NCI-H2171 treated with DMSO at 0.1 percent for 48 hours (cell line): Measurements from ENCODE around the gene NRG4.
"Not testable (repeated sequence)": the region's sequence is repeated elsewhere in the genome, so short reads cannot be mapped to it uniquely, and the experiment has no call there.

Experiments used
- DNase-seq: peaks from one replicate; lab custom pipeline; 2025; lab: John Stamatoyannopoulos, UW

The NRG4 gene

DNA sequence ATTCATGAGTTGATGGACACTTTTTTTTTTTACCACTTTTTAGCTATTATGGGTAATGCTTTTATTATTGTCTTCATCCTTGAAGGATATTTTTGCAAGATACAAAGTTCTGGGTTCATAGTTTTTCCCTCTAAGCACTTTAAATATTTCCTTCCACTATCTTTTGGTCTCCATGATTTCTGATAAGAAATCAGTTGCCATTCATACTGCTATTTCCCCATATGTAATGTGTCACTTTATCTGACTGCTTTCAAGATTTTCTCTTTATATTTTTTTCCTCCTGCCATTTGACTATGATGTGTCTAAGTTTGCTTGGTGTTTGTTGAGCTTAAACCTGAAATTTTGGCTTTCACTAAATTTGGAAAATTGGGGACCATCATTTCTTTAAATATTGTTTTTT, 19.3 kb downstream of the NRG4 start:
- DNase-seq = no peak

DNA sequence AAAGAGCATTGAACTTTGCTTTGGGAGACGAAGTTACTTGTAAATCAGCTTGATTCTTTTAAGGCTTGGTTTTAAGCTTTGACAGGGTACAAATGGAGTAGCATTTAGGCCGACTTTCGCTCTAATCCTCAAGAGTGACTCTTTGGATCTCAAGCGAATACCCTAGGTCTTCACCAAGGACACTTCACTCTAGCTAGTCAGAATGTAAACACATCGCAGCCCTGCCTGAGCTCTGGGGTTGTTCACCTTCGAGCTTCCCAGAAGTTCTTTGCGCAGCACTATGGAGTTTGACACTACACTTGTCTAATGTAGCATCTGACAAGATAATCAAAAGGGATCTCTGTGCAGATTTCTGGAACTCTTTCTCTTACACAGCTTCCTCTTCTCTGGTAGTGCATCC, 22.3 kb downstream of the NRG4 start:
- no peak for DNase-seq

DNA sequence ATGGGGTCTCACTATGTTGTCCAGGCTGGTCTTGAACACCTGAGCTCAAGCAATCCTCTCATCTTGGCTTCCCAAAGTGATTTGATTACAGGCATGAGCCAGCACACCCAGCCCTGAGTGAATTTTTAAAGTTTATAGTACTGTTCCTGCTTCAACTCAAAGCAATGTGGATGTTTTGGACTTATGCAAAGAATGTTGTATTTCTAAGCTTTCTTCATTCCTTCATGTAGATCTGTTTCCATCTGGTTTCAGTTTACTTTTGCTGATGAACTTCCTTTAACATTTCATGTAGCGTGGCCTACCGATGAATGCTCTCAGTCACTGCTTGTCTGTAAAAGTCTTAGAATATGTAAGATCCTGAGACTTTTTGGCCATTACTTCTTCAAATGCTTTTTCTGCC, 23.2 kb downstream of the NRG4 start:
- DNase-seq = no peak

DNA sequence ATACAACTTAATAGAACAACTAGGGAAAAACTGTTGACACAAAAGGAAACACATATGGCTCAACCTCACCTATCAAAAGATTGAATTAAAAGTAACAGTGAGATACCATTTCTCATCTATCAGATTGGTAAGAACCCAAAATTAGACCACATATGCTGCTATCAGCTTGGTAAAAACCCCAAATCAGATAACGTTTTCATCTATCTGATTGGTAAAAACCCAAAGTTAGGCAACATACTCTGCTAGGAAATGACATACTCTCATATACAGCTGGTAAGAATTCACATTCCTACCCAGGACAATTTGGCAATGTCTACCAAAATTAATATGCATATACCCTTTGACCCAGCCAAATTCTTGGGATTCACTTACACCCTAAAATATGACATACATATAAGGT, 26.3 kb downstream of the NRG4 start:
- no peak for DNase-seq

DNA sequence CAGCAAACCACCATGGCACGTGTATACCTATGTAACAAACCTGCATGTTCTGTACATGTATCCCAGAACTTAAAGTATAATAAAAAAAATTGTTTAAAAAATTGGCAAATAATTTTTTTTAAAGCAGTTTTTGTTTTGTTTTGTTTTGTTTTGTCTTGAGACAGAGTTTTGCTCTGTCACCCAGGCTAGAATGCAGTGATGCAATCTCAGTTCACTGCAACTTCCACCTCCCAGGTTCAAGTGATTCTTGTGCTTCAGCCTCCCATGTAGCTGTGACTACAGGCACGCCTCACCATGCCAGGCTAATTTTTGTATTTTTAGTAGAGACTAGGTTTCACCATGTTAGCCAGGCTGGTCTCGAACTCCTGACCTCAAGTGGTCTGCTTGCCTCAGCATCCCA, 27.5 kb downstream of the NRG4 start:
- DNase-seq = not testable (repeated sequence)

DNA sequence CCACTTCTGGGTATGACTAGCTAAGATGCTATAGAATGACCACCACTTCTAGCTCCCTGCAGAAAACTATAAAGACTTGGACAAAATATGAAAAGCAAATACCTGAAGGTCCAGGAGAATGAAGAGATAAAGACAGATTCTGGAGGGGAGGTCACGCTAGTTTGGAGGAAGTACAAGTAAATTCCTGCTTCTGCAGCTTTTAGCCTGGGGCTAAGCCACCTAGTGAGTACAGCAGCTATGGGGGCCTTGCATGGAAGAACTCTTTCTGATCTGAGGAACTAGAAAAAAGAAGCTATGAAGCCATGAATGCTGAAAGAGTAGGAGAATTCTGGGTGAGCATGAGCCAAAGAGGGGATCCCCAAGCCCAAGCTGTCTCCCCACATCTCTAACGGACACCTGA, 29.8 kb downstream of the NRG4 start:
- no peak for DNase-seq

DNA sequence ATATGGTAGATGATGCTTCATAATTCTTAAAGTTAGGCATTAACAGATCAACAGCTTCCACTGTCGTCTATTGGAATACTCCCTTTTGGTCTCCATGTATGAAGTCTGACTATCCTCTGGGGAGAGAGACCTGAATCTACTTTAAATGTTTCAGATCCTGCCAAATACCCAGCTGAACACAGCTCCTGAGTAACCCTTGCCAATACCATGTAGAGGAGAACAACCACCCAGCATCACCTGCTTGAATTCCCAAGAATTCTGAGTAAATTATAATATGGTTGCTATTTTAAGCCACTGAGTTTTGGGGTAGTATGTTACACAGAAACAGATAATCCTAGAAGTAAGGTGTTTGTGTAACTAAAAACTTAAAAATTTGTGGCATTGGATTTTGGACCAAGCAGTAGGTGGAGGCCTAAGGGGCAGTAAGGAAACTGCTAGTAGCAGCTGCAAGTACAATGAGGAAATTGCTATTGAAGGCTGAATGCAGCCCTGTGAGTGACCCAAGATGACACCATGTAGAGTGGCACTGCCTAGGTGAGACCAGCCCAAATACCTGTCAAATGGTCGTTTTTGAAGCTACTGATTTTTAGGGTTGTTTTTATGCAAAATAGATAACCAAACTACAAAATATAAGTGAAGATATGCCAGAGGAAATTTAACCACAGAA, 30.9 kb downstream of the NRG4 start:
- no peak for DNase-seq

DNA sequence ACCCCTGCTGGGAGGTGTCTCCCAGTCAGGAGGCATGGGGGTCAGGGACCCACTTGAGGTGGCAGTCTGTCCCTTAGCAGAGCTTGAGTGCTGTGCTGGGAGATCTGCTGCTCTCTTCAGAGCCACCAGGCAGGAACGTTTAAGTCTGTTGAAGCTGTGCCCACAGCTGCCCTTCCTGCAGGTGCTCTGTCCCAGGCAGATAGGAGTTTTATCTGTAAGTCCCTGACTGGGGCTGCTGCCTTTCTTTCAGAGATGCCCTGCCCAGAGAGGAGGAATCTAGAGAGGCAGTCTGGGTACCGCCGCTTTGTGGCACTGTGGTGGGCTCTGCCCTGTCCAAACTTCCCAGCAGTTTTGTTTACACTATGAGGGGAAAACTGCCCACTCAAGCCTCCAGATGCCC, 35.5 kb downstream of the NRG4 start:
- DNase-seq = not testable (repeated sequence)

DNA sequence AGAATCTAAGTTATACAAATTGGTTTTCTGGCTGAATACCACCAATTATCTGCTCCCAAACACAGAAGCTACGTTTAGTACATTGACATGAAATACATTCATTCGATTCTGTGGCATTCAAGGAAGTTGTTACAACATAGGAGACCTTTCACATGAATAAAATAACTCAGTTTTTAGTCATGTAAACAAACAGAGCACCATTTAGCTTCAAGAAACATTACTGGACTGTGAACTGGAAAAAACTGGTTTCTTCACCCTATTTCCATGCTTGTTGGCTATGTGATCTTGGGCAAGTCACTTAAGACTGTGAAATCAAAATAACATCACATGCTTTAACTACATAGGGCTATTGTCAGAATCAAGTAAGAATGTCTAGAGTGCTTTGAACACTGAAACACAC, 46.2 kb downstream of the NRG4 start:
- no peak for DNase-seq

DNA sequence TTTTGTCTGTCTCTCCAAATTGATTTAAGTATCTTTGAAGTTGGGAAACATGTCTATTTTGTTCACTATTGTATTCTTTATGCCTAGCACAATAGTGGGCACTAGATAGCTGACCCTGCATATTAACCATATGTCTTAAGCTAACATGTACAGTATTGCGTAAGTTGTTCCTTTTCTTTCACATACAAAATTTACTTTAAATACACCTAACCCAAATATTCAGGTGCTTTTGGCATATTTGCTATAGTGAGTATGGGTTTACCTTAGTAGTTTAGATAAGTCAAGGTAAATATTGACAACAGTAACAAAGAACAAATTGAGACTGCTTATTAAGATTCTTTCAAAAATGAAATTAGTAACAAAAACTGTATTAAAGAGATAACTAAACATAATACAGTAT, 50.9 kb downstream of the NRG4 start:
- no peak for DNase-seq

DNA sequence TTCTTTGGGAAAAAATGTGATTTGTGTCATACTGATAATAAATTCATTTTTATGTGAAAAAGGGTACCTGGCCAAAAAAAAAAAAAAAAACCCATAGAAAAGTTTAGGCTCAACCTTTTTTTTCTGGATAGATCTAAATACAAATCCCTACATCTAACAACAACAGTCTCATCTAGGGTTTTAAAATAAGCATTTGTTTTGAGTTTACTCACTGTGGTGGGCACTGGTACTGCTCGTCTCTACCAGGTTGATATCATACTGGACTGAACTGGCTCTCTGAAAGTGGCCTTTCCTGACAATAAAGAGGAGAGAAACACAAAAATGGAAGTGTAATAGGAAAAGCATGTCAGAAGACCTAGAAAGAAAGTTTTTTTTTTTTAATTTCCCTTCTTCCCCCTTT, 56.5 kb downstream of the NRG4 start:
- DNase-seq = no peak

DNA sequence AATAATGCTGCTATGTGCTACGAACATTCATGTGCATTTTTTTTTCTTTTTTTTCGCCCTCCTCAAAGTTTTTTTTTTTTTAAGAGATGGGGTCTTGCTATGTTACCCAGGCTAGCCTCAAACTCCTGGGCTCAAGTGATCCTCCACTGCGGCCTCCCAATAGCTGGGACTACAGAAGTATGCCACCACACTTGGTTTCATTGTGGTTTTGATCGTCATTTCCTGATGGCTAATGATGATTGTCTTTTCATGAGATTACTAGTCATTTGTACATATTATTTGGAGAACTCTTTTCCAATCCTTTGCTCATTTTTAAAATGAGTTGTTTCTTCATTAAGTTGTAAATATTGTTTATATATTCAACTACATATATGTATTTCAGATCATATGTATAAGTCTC, 59.7 kb downstream of the NRG4 start:
- no peak for DNase-seq

DNA sequence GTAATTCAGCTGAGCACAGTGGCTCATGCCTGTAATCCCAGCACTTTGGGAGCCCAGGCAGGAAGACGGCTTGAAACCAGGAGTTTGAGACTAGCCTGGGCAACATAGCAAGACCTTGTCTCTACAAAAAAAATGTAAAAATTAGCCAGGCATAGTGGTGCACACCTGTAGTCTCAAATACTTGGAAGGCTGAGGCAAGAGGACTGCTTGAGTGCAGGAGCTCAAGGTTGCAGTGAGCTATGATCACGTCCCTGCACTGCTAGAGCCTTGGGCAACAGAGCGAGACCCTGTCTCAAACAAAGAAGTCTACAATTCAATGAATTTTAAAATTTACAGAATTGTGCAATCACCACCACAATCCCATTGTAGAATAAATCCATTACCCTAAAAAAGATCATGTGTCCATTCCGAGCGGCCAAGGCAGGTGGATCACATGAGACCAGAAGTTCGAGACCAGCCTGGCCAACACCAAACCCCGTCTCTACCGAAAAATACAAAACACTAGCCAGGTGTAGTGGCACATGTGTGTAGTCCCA, 63.4 kb downstream of the NRG4 start:
- no peak for DNase-seq

DNA sequence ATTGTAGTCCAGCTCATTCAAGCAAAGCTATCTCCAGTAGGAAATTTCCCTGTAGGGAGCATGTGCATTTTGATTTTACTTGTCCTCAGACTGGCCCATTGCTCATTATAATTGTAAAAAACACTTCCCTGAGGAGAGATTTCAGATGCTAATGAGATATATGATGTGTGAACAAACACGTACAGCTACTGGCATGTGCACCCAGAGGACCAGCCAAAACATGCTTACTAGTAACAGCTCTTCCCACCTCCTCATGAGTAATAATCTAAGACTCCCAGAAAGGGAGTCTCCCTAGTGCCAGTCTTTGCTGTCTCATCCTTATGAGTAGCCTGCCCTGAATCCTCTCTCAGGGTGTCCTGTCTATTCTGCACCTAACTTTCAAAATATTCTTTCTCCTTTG, 65.1 kb downstream of the NRG4 start:
- peak; percentile 24 for DNase-seq

DNA sequence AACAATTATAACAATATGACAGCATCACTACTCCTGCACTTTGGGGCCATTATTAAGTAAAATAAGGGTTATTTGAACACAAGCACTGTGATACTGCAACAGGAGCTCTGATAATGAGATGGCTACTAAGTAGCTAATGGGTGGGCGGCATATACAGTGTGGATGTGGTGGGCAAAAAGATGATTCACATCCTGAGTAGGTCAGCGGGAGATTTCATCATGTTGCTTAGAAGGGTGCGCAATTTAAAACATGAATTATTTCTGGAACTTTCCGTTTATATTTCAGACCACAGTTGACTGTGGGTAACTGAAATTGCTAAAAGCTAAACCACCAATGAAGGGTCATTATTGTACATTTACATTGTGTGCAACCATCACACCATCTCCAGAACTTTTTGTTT, 66.3 kb downstream of the NRG4 start:
- no peak for DNase-seq

DNA sequence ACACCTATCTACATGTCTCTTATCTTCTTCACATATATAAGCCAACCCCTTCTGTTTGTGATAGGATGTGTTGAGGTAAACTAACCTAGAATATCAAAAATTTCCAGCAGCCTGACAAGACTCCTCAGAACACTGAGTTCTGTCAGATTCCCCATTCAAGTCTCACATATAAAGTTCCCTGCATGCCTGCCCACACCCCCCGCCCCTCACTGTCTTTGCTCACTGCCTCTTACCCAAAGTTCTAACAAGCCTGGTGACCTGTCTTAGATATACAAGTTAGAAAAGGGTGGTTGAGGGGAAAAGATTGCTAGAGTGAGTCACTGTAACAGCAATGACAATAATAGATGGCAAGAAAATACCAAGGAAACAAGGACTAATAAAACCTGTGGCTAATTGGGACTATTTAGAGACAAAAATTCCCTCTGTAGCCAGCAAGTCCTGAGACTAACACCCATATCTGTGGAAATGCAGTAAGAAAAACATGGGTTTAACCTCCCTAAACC, 68.5 kb downstream of the NRG4 start:
- DNase-seq = no peak

DNA sequence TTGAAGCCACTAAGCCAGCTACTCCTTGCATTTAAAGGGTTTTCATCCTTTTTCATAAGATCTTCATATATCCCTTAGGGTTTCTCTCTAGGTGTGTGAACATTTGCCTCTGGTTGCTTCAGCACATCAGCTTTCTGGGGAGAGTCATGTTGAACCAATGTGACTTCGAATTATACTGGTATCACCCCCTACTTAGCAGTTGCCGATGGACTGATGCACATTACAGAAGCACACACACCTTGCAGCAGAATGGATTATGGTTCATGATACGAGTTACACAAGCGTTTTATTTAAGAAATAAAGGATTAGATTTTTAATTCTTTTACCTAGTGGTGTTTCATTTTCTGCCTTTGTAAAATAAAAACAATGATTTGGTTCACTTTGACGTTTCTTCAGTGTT, 69.0 kb downstream of the NRG4 start:
- no peak for DNase-seq

DNA sequence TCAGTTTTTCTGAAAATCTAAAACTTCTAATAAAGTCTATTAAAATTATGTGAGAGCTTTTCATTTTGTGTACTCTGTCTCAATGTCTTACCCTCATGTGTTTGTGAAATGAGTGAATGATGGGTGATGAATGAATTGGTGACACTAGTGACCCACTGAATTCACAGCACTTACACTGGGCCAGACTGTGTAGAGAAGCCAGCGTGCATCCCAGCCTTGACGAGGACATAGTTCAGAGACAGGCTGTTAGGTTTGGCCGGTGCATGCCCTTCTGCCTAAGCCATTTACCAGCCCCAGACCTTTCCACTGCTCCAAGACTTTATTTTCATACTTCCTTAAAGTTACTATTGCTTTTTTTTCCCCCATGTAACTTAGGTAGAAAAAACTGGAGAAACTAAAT, 69.8 kb downstream of the NRG4 start:
- no peak for DNase-seq

DNA sequence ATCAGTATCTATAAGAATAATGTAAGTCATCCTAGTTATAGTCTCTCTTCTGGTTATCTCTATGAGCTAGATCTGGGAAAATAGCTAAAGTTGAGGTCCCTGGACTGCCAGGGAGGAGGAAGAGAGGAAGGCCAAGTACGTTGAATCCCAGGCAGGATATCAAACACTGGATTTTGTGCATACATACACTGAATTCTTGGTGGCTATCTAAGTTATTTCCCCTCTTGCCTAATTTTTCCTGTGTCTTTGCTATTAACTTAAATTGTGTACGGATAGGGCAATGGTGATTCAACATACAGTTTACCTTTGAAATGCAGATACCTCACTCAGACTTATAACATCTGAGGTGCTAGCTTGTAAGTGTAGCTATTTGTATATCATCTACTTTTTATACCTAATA, 81.4 kb downstream of the NRG4 start:
- DNase-seq = no peak

DNA sequence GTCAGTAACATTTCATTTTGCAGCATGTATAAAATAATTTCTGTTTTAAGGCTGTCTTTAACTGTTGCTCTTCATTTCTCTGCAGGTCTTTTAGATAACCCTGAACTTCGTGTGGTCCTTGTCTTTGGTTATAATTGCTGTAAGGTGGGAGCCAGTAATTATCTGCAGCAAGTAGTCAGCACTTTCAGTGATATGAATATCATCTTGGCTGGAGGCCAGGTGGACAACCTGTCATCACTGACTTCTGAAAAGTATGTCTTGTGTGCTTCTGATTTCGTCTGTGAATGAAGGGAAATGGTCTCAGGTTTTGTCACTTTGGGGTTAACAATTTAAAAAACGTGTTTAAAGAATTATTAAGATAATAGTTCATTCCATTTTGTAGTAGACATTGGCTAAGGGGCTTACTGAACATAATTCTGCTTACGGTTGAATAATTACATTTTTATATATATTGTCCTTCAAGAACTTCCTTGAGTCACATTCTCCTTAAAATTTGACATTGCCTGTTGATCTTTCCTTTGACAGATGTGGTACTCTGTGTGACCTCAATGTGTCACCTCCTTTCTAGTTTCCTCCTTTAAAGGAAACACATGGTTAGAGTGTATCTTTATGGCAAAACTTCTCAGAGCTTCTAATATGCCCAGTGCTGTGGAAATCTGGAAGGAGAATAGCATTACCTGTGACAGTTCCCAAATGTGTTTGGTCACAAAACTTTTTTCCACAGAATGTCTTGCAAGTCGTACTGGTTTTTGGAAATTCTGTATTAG, 82.2 kb downstream of the NRG4 start:
- peak; percentile 65 for DNase-seq

DNA sequence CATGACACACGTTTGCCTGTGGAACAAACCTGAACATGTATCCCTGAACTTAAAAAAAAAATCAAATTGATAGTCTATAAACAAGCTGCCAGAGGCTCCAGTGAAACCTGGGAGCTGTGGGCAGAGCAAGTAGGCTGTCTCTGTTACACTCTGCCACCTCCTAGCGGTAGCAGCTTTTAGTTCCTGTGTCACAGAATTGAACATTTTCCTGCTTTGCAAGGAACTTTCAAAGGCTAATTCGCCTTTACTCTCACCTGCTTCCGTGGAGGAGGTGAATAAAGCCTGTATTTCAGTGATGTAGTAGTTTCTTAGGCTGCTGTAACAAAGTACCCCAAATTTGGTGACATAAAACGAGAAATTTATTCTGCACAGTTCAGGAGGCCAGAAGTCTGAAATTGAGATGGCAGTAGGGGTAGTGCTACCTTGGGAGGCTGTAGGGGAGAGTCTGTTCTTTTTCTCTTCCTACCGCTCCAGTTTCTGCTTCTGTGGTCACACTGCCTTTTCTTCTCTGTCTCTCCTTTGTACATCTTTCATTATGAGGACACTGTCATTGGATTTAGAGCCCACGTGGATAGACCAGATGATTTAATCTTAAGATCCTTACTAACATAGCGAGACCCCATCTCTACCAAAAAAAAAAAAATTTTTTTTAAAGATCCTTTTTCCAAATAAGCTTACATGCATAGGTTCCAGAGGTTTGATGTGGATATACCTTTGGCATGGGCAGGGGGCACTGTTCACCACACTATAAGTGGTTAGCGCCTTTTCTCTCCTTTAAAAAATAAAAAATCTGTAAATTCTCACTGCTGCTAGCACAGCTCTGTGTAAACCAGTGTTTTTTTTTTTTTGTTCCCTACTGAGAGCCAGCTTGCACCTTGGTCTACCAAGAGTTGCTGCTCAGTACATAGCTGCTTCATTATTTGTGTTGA, 83.3 kb downstream of the NRG4 start:
- peak; percentile 20 for DNase-seq

DNA sequence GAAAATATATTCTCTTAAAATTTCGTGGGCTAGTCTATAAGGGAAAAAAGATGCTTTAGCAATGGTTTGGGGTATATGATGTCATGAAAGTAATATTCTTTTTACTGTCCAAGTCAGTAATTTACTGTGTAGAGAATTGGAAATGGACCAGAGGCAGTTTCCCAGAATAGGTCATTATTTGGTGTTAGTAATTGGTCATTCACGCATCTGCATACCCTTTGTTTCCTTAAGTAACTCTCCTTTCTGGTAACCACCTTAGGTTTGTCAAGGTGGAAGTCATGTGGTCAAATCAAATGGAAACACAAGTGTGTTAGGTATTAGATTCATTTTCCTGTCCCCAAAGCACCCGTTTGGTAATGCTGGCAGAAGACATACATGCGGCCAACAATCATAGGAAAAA, 84.6 kb downstream of the NRG4 start:
- DNase-seq = no peak
